HG03139 (cell line): ENCODE results near the gene CACNA2D3.
"Not testable (repeated sequence)": the region's sequence is repeated elsewhere in the genome, so short reads cannot be mapped to it uniquely, and the experiment has no call there.

Experiments used
- ATAC-seq: cut with Tn5 transposase; IDR thresholded peaks from one replicate; pipeline ENCODE4 v1.9.1; 2021; ENCODE audit not compliant: unreplicated experiment

Gene CACNA2D3

DNA sequence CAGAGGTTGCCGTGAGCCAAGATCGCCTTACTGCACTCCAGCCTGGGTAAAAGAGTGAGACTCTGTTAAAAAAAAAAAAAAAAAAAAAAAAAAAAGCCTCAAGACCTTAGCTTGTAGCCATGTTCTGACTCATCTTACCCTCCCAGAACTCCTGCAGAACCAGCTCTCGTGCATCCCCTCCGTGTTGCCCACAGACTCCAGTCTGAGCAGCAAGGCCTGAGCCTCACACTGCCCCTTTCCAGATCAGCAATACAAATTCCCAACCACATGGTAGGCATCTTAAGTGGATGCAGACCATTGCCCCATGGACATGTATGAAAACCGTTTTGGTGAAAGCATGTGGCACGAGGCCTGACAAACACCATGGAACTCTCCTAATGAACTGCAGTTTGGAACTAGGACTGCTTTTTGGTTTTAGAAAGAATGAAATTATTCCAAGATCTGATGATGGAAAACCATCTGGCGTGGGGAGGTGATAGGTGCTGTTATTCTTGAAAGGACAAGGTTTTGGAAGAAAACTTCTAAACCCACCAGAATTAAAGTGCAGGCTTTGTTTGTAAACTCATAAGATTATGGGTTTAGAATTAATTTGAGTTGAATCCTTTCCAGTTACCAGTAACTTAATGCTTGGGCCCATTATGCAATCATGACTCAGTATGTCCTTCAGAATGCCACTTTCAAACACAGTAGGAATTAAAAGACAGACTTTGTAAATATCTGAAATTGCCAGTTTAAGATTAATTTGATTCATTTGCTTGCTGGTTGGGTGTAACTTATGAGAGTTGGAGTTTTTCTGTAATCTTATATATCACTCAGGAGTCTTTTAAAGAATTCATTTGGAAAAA lies 969.3 kb downstream of the CACNA2D3 start:
- ATAC-seq: no peak

DNA sequence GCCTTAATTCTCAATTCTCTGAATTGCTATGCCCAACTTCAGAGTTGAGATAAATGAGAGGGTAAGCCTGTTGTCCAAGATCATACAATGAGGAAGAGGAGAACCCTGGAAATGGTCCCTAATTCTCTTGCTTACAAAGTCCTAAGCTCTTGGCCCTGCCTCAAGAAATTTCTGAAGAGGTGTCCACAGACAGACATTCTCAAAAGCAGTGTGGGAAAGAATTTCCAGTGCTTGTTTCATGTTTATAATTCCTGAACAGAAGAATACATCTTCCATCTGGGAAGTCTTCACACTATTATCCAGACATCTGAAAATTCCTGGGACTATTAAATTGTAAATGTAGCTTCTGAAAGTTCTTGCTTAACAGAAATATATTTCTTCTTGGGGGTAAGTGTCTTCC lies 972.3 kb downstream of the CACNA2D3 start:
- no peak for ATAC-seq

DNA sequence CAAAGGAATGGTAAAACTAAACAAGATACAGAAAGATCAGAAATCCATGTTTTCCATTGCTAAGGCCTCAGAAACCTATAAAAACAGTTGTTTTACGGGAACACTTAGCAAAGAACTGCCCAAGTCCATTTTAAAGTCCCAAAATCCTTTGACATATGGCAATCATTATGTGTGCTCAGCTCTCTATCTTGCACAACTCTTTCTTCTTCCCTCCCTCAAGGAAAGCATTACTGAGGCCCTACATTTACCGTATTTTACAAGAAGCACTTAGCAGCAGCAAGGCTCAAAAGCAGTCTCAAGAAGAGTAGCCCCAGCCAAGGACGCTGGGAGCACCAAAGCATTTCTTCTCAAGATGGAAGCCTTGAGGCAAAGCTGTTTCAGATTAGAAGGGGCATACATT lies 975.1 kb downstream of the CACNA2D3 start:
- ATAC-seq: no peak

DNA sequence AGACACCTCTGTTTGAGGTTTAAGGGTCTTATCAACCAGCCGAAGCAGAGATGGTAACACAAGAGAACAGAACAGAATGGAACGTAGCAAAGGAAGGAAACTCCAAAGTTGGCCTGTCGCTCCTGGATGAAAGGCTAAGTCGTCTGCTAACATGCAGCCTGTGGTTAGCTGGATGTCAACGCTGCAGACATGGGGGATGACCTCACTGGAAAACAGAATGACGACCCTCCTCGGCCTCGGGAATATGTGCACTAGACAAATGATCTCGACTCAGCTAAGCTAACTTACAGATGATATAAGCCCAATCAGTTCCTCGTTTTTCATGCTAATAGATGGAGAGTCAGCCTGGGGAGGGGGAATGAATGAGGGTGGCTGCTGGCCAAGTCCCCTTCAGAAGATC lies 983.3 kb downstream of the CACNA2D3 start:
- ATAC-seq: no peak

DNA sequence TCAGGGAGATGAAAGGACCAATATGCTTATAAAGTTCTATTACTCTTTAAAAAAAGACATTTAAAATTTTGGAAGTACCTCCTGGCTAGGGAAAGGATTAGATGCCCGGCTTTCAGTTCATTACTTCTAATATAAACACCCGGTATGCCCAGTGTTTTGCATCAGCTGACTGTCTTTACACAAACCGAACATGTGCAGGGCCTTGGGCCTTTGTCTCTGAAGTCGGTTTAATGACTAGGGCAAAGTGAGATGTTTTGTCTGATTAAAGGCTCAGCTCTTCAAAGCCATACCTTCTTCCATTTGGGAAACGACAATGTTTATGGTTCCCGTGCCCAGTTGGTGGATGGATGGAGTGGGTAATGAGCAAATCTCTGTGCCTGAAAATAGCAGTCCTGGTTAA lies 984.8 kb downstream of the CACNA2D3 start:
- ATAC-seq: no peak

DNA sequence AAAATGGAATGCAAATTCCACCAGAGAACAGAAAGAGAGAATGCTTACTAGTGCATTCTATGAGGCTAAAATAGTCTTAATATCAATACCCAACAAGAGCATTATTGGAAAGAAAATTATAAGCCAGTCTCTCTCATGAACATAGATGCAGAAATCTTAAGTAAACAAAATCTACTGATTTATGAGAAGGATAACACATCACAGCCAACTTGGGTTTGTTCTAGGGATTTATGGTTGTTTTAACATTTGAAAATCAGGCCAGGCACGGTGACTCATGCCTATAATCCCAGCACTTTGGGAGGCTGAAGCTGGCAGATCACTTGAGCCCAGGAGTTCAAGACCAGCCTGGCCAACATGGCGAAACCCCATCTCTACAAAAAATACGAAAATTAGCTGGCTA lies 989.6 kb downstream of the CACNA2D3 start:
- not testable (repeated sequence) for ATAC-seq

DNA sequence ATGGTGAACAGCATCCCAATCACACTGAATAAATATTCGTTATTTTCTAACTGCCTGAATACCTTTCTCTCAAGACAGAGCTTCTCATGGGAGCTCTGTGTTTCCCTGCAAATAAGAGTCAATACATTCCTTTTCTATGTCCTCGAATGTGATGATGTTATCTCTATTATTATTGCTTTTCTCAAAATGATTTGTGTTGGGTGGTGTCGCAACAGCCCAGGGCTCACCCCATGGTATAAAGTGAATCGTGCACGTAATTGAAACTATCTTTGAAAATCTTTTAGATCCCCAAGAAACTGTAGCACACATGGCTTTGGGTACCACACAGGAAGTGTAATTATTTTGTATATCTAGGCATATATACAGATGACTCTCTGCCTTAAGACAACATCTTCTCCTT lies 996.1 kb downstream of the CACNA2D3 start:
- no peak for ATAC-seq

DNA sequence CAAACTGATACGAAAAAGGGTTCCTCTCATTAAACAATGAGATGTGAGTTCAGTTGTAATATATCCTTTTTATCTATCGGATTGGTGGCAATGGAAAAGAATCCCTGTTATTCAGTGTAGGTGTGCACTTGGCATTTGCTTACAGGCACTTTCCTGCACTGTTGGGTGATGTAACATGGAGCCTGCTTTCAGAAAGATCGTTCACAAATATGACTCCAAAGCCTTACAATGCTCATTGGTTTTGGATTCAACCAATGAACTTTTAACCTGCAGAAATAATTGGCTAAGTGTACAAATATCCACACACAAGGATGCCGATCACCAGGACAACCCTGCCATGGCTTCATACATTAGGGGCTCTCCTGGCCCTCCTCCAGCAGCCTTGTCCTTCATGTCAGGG lies 996.9 kb downstream of the CACNA2D3 start:
- no peak for ATAC-seq

DNA sequence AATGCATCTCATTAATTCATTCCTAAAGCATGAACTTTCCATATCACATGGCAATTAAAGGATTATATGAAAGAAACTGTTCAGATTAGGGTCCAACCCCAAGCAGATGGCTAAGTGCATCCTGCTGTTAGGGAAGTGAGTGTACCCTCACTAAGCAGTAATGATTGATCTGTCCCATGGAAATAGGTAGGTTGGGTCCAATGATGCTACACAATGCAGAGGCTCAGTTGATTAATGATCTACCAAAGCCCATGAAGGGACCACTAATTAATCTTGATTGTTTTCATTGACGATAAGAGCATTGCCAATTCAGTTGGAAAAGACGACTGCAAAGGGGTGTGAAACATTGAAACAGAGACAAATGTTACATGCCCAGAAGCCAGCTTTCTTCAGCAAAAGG lies 1000.0 kb downstream of the CACNA2D3 start:
- ATAC-seq: no peak
